Panc1 (cell line): ENCODE results near the gene BIRC7.

ENCODE experiments used
- POLR2AphosphoS5 ChIP-seq: IDR thresholded peaks from 2 replicates; pipeline ENCODE4 v1.6.1; 2012; ENCODE audit warnings: mild to moderate bottlenecking, low read depth, low read length, moderate library complexity
- SIN3A ChIP-seq: IDR thresholded peaks from 2 replicates; pipeline ENCODE4 v1.6.1; 2012; ENCODE audit warnings: low read depth, mild to moderate bottlenecking, low read length, moderate library complexity, borderline replicate concordance; ENCODE audit not compliant: insufficient read depth
- TCF7L2 ChIP-seq: IDR thresholded peaks from 2 replicates; pipeline ENCODE4 v1.6.1; 2011; ENCODE audit warnings: mild to moderate bottlenecking, low read depth, low read length, inconsistent platforms
- TF ChIP-seq, protein P1 (sequence below): fragments of 450-650 bp; IDR thresholded peaks from 2 replicates; pipeline ENCODE4 v1.5.1; 2017; ENCODE audit warnings: mild to moderate bottlenecking
- TF ChIP-seq, protein P2 (sequence below), 2 experiments: IDR thresholded peaks; 2 replicates each; pipeline ENCODE4 v1.6.1; 2011 to 2012; ENCODE audit warnings: low read depth in 2 of 2, control low read depth in 1 of 2, low read length in 1 of 2, mild to moderate bottlenecking in 1 of 2, moderate library complexity in 1 of 2; ENCODE audit not compliant: insufficient read depth in 1 of 2

GRCh38 chr20:63264000-63264399 lies 28.3 kb downstream of the BIRC7 start:
- TF ChIP-seq, protein P1, sequence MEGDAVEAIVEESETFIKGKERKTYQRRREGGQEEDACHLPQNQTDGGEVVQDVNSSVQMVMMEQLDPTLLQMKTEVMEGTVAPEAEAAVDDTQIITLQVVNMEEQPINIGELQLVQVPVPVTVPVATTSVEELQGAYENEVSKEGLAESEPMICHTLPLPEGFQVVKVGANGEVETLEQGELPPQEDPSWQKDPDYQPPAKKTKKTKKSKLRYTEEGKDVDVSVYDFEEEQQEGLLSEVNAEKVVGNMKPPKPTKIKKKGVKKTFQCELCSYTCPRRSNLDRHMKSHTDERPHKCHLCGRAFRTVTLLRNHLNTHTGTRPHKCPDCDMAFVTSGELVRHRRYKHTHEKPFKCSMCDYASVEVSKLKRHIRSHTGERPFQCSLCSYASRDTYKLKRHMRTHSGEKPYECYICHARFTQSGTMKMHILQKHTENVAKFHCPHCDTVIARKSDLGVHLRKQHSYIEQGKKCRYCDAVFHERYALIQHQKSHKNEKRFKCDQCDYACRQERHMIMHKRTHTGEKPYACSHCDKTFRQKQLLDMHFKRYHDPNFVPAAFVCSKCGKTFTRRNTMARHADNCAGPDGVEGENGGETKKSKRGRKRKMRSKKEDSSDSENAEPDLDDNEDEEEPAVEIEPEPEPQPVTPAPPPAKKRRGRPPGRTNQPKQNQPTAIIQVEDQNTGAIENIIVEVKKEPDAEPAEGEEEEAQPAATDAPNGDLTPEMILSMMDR, result no peak
- TF ChIP-seq POLR2AphosphoS5 (no peak), TCF7L2 (no peak), SIN3A (no peak)
- TF ChIP-seq, protein P2, sequence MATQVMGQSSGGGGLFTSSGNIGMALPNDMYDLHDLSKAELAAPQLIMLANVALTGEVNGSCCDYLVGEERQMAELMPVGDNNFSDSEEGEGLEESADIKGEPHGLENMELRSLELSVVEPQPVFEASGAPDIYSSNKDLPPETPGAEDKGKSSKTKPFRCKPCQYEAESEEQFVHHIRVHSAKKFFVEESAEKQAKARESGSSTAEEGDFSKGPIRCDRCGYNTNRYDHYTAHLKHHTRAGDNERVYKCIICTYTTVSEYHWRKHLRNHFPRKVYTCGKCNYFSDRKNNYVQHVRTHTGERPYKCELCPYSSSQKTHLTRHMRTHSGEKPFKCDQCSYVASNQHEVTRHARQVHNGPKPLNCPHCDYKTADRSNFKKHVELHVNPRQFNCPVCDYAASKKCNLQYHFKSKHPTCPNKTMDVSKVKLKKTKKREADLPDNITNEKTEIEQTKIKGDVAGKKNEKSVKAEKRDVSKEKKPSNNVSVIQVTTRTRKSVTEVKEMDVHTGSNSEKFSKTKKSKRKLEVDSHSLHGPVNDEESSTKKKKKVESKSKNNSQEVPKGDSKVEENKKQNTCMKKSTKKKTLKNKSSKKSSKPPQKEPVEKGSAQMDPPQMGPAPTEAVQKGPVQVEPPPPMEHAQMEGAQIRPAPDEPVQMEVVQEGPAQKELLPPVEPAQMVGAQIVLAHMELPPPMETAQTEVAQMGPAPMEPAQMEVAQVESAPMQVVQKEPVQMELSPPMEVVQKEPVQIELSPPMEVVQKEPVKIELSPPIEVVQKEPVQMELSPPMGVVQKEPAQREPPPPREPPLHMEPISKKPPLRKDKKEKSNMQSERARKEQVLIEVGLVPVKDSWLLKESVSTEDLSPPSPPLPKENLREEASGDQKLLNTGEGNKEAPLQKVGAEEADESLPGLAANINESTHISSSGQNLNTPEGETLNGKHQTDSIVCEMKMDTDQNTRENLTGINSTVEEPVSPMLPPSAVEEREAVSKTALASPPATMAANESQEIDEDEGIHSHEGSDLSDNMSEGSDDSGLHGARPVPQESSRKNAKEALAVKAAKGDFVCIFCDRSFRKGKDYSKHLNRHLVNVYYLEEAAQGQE (IDR thresholded peaks at IDR 0.05; ENCODE audit: insufficient read depth in 1 of 2, low read depth in 2 of 2, low read length in 1 of 2), result no peak
